Fibroblast of skin of back (primary cell): ENCODE results near the gene FAM216B. TPM values are rescaled to one million over a fixed set of nuclear protein-coding genes. Genes with fewer than 3 reads are reported as not detected.
A peak's percentile ranks its signal among the peaks of the same experiment; 100 is the strongest.
"Not testable (repeated sequence)": the region's sequence is repeated elsewhere in the genome, so short reads cannot be mapped to it uniquely, and the experiment has no call there.

Experiments
- DNase-seq: peaks from one replicate; pipeline ENCODE4 v3.0.0-alpha.2; 2013
- polyA plus RNA-seq, 2 experiments: library from polyadenylated mRNA; unstranded; fragments of 120-200 nt; gene quantifications; one replicate each; pipeline ENCODE4 v1.2.1, GENCODE V29; 2013; ENCODE audit not compliant: insufficient read length in 2 of 2

FAM216B gene
- not detected for polyA plus RNA-seq (2013, experiment 1 of 2; ENCODE audit: insufficient read length)
- not detected for polyA plus RNA-seq (2013, experiment 2 of 2; ENCODE audit: insufficient read length)

- DNase-seq = no peak
These were observed at the start of gene FAM216B for GRCh38 chr13:42781352-42781751. Gene FAM216B, plus strand, starts transcription at chr13:42781584. Its CDS starts 2,484 bp downstream, at chr13:42784068.

GRCh38 chr13:42732073-42732472 lies 49.3 kb upstream of the FAM216B start:
- no peak for DNase-seq

GRCh38 chr13:42733046-42733445 lies 48.3 kb upstream of the FAM216B start:
- no peak for DNase-seq

- no peak for DNase-seq
These were observed 46.4 kb upstream of the FAM216B start for GRCh38 chr13:42735010-42735409.

GRCh38 chr13:42740753-42741152 lies 40.6 kb upstream of the FAM216B start:
- peak; percentile 23 for DNase-seq

GRCh38 chr13:42741914-42742313 lies 39.5 kb upstream of the FAM216B start:
- no peak for DNase-seq

GRCh38 chr13:42745655-42746054 lies 35.7 kb upstream of the FAM216B start:
- DNase-seq = peak; percentile 30

- DNase-seq = peak; percentile 68
These were observed 34.5 kb upstream of the FAM216B start for GRCh38 chr13:42746866-42747265.

GRCh38 chr13:42747399-42747873 lies 33.9 kb upstream of the FAM216B start:
- peak; percentile 98 for DNase-seq

GRCh38 chr13:42750794-42751193 lies 30.6 kb upstream of the FAM216B start:
- DNase-seq = no peak

- DNase-seq = no peak
These were observed 29.7 kb upstream of the FAM216B start for GRCh38 chr13:42751693-42752092.

- DNase-seq = no peak
These were observed 28.7 kb upstream of the FAM216B start for GRCh38 chr13:42752731-42753130.

GRCh38 chr13:42753697-42754096 lies 27.7 kb upstream of the FAM216B start:
- peak; percentile 62 for DNase-seq

- no peak for DNase-seq
These were observed 26.4 kb upstream of the FAM216B start for GRCh38 chr13:42754801-42755510.

- DNase-seq = no peak
These were observed 23.5 kb upstream of the FAM216B start for GRCh38 chr13:42757678-42758420.

- no peak for DNase-seq
These were observed 22.9 kb upstream of the FAM216B start for GRCh38 chr13:42758515-42758914.

- peak; percentile 63 for DNase-seq
These were observed 20.4 kb upstream of the FAM216B start for GRCh38 chr13:42760951-42761350.

- DNase-seq = peak; percentile 47
These were observed 19.1 kb upstream of the FAM216B start for GRCh38 chr13:42762251-42762650.

- peak; percentile 92 for DNase-seq
These were observed 18.5 kb upstream of the FAM216B start for GRCh38 chr13:42762917-42763316.

GRCh38 chr13:42766016-42766415 lies 15.4 kb upstream of the FAM216B start:
- no peak for DNase-seq

- DNase-seq = no peak
These were observed 11.7 kb upstream of the FAM216B start for GRCh38 chr13:42769650-42770049.

GRCh38 chr13:42776558-42776957 lies 4.8 kb upstream of the FAM216B start:
- not testable (repeated sequence) for DNase-seq

GRCh38 chr13:42777467-42777866 lies 3.9 kb upstream of the FAM216B start:
- DNase-seq = no peak

- DNase-seq = no peak
These were observed 1.3 kb upstream of the FAM216B start for GRCh38 chr13:42780044-42780443.
